ENCODE data around the gene MCM9.

Gene MCM9

DNA sequence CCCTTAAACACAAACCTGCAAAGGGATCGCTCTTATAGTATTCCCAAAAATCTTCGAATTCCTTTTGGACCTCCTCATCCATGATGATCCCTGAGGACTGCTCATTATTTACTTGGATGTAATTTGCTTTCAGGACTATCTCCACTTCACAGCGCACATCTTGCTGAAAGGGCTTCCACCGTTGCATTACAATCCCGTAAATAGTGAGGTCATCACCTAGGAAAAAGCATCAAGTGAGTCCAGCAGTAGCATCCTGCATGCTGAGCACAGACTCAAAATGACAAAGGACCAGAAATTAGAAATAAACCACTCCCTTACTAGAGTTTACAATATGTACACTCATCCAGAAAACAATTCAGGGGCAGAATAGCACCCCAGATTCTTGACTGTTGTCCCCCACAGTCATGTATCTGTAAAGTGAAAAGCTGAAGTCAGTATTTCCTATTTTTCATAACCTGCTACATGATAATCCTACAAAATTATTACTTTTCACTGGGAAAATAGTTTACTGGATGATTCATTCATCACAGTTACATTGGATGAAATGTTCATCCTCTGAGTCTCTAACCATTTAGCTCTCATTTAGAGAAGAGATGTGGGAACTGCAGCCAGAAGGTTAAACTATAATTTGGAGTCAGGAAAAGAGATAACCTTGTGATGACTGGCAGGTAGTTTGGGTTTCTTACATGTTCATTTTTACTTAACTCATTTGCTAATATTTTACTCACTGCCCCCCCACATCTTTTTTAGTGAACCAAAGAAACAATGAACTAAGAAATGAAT lies 17.2 kb downstream of the MCM9 start:
- no peak for DNase-seq (ENCODE audit: low spot score)
- no peak for TF ChIP-seq CTCF (IDR thresholded peaks at IDR 0.05; ENCODE audit: extremely low read depth, missing control alignments)

DNA sequence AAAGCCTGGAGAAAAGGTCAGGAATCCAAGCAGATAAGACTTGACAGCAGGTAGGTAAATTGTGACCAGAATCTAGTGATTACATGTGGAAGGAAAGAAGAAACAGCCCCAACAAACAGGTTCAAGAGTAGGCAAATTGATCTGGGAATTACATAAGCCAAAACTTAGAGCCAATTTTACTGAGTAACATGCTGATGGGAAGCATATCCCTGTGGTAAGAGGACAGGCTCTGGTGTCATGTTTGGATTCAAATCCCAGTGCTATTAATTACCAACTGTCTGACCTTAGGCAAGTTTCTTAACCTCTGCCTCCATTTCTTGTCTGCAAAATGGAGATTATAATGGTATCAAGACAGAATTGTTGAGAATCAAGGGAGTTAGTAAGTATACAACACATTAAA lies 20.4 kb downstream of the MCM9 start:
- TF ChIP-seq CTCF (IDR thresholded peaks at IDR 0.05; ENCODE audit: extremely low read depth, missing control alignments), result no peak
- no peak for DNase-seq (ENCODE audit: low spot score)

- no peak for TF ChIP-seq CTCF (IDR thresholded peaks at IDR 0.05; ENCODE audit: extremely low read depth, missing control alignments)
- no peak for DNase-seq (ENCODE audit: low spot score)
Measured at GRCh38 chr6:118913161-118913560, 21.8 kb downstream of the MCM9 start.

DNA sequence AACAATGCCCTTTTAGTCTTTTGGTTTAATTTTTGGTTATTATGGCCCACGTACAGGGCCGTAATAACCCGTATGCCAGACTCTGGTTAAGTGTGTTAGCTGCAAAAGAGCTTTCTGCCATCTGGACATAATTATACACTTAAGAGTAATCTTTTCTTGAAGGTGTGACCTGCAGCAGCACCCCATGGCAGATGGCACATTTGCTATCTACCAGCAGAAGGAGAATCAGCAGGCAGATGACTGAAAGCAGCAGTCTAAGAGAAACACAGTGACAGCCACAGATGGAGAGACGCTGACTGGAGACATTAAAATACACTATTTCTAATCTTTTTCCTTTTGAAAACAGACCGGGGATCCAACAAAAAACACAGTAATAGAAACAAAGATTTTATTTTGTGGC lies 22.3 kb downstream of the MCM9 start:
- no peak for TF ChIP-seq CTCF (IDR thresholded peaks at IDR 0.05; ENCODE audit: extremely low read depth, missing control alignments)
- DNase-seq (ENCODE audit: low spot score), result no peak

DNA sequence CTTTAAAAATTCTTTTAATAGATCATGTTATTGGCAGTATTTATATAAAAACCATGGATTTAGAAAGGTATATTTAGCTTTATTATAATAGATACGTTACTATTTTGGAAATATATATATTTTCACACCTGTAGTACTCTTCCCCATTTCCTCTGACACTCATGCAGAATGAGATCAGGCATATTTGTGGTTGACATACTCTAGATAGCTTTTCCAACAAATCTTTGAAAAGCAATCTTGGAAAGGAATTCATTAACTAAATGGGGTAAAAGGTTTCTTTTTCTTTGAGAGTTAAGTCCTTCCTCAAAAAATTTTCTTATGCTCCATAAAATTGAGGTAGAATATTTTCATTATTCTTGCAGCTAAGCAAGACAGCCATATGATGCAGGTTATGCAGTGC lies 26.5 kb downstream of the MCM9 start:
- TF ChIP-seq CTCF (IDR thresholded peaks at IDR 0.05; ENCODE audit: extremely low read depth, missing control alignments), result no peak
- no peak for DNase-seq (ENCODE audit: low spot score)

DNA sequence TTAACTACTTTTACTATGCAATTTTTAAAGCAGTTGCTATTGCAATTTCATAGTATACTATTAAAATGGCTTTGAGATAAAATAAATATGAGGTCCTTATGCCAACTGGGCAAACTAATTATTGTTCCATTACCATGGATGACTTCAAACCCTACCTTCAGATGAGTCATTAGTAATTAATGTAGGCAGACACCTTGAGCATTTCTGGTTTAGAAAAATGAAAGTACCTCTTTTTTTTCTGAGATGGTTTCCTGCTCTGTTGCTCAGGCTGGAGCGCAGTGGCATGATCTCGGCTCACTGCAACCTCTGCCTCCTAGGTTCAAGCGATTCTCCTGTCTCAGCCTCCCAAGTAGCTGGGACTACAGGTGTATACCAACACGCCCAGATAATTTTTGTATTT lies 29.1 kb downstream of the MCM9 start:
- DNase-seq (ENCODE audit: low spot score), result no peak
- TF ChIP-seq CTCF (IDR thresholded peaks at IDR 0.05; ENCODE audit: extremely low read depth, missing control alignments), result no peak

- DNase-seq (ENCODE audit: low spot score), result no peak
- no peak for TF ChIP-seq CTCF (IDR thresholded peaks at IDR 0.05; ENCODE audit: extremely low read depth, missing control alignments)
Measured at GRCh38 chr6:118905084-118905483, 29.9 kb downstream of the MCM9 start.
